Loucy (cell line): ENCODE data around the gene CASZ1.

ENCODE experiments used
- EZH2phosphoT487 ChIP-seq: fragments of 200-600 bp; IDR thresholded peaks from 2 replicates; pipeline ENCODE4 v1.6.1; 2018; ENCODE audit warnings: antibody characterized with exemption, mild to moderate bottlenecking, moderate library complexity, borderline replicate concordance
- TF ChIP-seq, protein P1 (sequence below): fragments of 200-600 bp; sonication (generic); conservative IDR thresholded peaks from 2 replicates; pipeline ENCODE4 v1.5.1; 2014; ENCODE audit warnings: mild to moderate bottlenecking, antibody characterized with exemption, low read length

DNA sequence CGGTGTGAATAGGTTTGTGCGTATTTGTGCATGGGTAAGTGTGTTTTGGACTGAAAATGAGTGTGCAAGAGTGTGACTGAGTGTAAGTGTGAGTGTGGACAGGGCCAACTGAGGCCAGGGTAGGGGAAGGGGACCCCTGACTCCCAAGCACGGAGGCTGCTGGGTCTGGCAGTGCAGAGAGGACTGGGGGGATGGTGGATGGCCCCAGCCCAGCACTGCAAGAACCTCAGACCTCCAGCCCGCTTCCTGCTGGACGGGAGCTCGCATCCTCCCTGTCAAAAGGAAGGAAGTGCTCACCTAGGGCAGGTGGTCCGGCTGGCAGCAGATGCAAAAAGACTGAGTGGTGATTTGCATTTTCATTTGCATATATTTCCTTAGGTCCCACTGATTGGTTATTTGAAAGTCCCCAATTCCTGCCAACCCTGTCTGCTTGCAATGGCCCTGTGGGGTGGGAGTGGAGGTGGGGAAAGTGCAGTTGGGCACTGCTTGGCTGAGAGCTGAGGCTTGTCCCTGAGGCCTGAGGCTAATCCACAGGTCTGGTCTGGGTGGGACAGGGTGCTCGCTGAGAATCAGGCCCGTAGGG lies 42.8 kb upstream of the CASZ1 start:
- TF ChIP-seq, protein P1, sequence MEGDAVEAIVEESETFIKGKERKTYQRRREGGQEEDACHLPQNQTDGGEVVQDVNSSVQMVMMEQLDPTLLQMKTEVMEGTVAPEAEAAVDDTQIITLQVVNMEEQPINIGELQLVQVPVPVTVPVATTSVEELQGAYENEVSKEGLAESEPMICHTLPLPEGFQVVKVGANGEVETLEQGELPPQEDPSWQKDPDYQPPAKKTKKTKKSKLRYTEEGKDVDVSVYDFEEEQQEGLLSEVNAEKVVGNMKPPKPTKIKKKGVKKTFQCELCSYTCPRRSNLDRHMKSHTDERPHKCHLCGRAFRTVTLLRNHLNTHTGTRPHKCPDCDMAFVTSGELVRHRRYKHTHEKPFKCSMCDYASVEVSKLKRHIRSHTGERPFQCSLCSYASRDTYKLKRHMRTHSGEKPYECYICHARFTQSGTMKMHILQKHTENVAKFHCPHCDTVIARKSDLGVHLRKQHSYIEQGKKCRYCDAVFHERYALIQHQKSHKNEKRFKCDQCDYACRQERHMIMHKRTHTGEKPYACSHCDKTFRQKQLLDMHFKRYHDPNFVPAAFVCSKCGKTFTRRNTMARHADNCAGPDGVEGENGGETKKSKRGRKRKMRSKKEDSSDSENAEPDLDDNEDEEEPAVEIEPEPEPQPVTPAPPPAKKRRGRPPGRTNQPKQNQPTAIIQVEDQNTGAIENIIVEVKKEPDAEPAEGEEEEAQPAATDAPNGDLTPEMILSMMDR = no peak
- TF ChIP-seq EZH2phosphoT487 = no peak
